Mucosa of descending colon (tissue), 3 donors: ENCODE results near the gene CRIM1. TPM values are rescaled to one million over a fixed set of nuclear protein-coding genes. Genes with fewer than 3 reads are reported as not detected.

Experiments used
- ATAC-seq: fragments of 200-7000 bp; cut with Tn5 transposase; one replicate; pipeline ENCODE4 v1.9.1; 2020; ENCODE audit warnings: mild to moderate bottlenecking, moderate library complexity
- DNase-seq, 3 donors: peaks; one replicate each; pipeline ENCODE4 v3.0.0-alpha.2; 2020
- H3K36me3 ChIP-seq: fragments of 200-600 bp; one replicate; pipeline ENCODE4 v1.8.0; 2021; ENCODE audit warnings: low read depth, mild to moderate bottlenecking
- H3K4me1 ChIP-seq: fragments of 200-600 bp; one replicate; pipeline ENCODE4 v1.8.0; 2021; ENCODE audit warnings: low read depth, mild to moderate bottlenecking
- H3K4me3 ChIP-seq: fragments of 200-600 bp; one replicate; pipeline ENCODE4 v1.8.0; 2021; ENCODE audit warnings: mild to moderate bottlenecking
- H3K9me3 ChIP-seq: fragments of 200-600 bp; one replicate; pipeline ENCODE4 v1.8.0; 2021; ENCODE audit warnings: mild to moderate bottlenecking
- intact Hi-C, 2 donors: fragments of 100-400 bp; cut with DNase I in 1 of 2; cut with micrococcal nuclease in 1 of 2; formaldehyde crosslinking; loops; one replicate each; pipeline versions ENCODE4 v1.11.0 to v1.11.1; 2022; cut with DNase I, micrococcal nuclease
- total RNA-seq, 3 donors: library from RNA; stranded (reverse); fragmentation: NEBNext Ultra II Directional in 2 of 3; extraction: Animal tissue kit (Norgen Biotek cat#: 25700) in 2 of 3; gene quantifications; one replicate each; pipeline versions ENCODE4 v1.2.1 to v1.2.4, GENCODE V29; 2021 to 2023
- TF ChIP-seq, protein P1 (sequence below): fragments of 200-600 bp; IDR thresholded peaks from one replicate; pipeline ENCODE4 v1.8.0; 2022; ENCODE audit warnings: antibody characterized with exemption, mild to moderate bottlenecking
- donor health status: DM: no; HTN: no; CAD: no; lungs with moderate emphysema.
- donor health status: DM: no; HTN: no; CAD: no.
- donor health status: DM: no; HTN: yes; CAD: no.

Gene CRIM1
- total RNA-seq, 3 donors from 2014 or later, result 66.9 to 104 (median 85.8) TPM

DNA sequence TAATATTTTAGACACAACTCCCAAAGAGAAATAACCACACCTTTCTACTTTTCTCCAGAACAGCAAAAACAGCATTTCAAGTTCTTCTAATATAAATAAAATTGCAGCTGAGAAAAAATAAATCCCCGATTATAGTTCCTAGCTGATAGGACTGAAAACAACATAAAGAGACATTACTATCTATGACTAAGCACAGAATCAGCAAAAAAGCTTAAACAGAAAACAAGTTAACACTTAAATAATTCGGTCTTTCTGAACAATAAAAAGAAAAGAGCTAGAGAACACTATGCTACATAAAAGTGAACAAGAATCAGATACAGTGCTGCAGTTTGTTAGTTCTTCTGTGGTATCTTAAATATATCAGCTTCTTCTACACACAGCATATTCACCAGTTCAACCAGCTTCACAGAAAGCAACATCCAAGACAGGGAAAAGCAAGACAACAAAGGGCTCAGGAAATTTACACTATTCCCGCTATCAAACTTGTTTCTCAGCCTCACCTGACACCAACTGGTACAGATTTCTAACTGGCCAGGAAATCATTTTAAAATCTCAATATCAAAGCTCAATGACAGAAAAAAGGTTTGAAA lies 213.8 kb downstream of the CRIM1 start:
- Histone ChIP-seq H3K4me1 (peaks cover 18% of the 10 kb centered on the region), H3K36me3 (no peaks in the 10 kb centered on the region), H3K9me3 (no peaks in the 10 kb centered on the region), H3K4me3 (no peak overlapping the region)
- ATAC-seq (no peak), DNase-seq (no peak)
- intact Hi-C loops, result no loop called here
- TF ChIP-seq, protein P1, sequence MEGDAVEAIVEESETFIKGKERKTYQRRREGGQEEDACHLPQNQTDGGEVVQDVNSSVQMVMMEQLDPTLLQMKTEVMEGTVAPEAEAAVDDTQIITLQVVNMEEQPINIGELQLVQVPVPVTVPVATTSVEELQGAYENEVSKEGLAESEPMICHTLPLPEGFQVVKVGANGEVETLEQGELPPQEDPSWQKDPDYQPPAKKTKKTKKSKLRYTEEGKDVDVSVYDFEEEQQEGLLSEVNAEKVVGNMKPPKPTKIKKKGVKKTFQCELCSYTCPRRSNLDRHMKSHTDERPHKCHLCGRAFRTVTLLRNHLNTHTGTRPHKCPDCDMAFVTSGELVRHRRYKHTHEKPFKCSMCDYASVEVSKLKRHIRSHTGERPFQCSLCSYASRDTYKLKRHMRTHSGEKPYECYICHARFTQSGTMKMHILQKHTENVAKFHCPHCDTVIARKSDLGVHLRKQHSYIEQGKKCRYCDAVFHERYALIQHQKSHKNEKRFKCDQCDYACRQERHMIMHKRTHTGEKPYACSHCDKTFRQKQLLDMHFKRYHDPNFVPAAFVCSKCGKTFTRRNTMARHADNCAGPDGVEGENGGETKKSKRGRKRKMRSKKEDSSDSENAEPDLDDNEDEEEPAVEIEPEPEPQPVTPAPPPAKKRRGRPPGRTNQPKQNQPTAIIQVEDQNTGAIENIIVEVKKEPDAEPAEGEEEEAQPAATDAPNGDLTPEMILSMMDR, result no peak

DNA sequence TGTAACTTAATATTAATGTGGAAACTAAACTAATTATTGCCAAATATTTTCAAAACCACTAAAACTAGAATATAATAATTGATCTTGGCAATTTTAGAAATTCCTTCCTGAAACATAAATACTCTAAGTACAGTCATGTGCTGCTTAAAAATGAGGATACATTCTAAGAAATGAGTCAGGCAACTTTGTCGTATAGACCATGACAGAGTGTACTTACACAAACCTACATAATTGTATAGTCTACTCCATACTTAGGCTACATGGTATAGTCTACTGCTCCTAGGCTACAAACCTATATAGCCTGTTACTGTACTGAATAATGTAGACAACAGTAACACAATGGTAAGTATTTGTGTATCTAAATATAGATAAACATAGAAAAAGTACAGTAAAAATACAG lies 214.8 kb downstream of the CRIM1 start:
- no peak for DNase-seq
- Histone ChIP-seq H3K36me3 (no peaks in the 10 kb centered on the region), H3K4me3 (no peak overlapping the region), H3K9me3 (no peaks in the 10 kb centered on the region), H3K4me1 (peaks cover 18% of the 10 kb centered on the region)
- TF ChIP-seq, protein P1, result no peak
- ATAC-seq, result no peak
- intact Hi-C loops, result no loop called here

DNA sequence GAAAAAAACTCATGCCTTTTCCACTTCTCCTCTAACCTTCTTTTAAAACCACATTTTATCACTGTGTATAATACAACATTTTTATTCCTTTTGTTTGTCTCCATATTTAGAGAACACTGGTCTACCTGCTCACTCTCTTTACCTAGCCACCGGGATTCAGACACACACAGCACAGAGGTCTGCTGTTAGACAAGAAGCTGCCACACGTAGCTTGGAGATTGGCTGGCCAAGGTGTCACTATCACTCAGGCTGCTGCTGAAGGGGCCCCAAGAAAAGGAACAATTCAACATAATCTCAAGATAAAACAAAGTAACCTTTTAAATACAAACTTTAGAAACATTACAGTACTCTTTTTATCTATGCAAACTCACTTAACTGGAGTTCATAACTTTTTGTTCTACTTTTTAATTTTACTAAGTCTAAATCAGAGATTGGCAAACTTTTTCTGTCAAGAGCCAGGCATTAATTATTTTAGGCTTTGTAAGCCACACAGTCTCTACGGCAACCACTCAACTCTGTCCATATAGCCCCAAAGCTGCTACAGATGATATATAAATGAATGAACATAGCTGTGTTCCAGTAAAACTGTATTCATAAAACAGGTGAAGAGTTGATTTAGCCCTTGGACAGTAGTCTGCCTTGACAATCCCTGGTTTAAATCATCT lies 216.6 kb downstream of the CRIM1 start:
- no peaks in the 10 kb centered on the region for H3K9me3 ChIP-seq
- H3K36me3 ChIP-seq, result no peaks in the 10 kb centered on the region
- DNase-seq, result no peak

GRCh38 chr2:36572719-36573059 lies 217.1 kb downstream of the CRIM1 start:
- Histone ChIP-seq H3K4me1 (peaks cover 10% of the 10 kb centered on the region), H3K36me3 (no peaks in the 10 kb centered on the region), H3K9me3 (no peaks in the 10 kb centered on the region), H3K4me3 (no peak overlapping the region)
- intact Hi-C loops, result no loop called here
- TF ChIP-seq, protein P1, result no peak
- DNase-seq (no peak), ATAC-seq (no peak)

More for the DNA sequence above, 216.6 kb downstream of the CRIM1 start:
- no peak for ATAC-seq
- Histone ChIP-seq H3K4me1 (peaks cover 16% of the 10 kb centered on the region), H3K4me3 (no peak overlapping the region)
- intact Hi-C loops, result no loop called here
- TF ChIP-seq, protein P1, result no peak

DNA sequence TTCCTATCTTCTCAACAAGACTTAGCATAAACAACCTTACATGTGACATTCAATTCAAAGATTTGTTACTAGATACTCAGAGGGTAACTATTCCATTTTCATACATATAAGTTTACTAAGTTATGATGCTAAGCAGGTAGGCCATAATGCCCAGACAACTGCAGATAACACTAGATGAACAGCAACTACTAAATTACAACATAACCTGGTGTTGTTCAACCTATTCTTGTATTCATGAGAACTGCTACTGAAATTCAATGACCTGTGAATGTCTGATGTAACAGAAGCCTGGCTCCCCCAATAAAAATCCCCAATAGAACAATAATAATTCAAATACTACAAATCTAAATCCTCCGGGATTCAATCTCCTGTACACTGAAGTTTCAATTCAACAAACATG lies 217.6 kb downstream of the CRIM1 start:
- ATAC-seq (no peak), DNase-seq (no peak)
- intact Hi-C loops, result no loop called here
- Histone ChIP-seq H3K4me3 (no peak overlapping the region), H3K4me1 (peaks cover 6% of the 10 kb centered on the region), H3K9me3 (no peaks in the 10 kb centered on the region), H3K36me3 (no peaks in the 10 kb centered on the region)
- TF ChIP-seq, protein P1, result no peak
